Measurements from ENCODE around the gene KMO.

KMO gene

DNA sequence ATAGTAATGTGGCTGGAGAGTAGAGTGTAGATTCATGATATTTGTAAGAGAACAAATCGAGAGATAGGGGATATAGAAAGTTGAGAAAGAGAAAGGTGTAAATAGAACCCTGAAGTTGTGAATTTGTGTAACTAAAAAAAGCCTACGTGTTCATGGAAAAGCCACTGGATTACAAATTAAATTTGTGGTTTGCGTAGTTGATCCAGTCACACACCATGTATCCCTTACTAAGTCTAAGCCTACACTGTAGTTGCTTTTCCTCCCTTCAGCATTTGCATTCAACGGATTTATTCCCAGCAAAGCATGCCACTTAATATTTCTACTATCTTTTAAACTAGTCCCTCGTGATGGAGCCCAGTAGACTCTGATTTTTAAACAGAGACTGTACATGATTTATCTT is 24.9 kb downstream of the KMO start:
- no peak overlapping the region for H3K9ac ChIP-seq (ENCODE audit: low read depth, low read length)
- H3K36me3 ChIP-seq (ENCODE audit: insufficient read depth, low read length), result no peaks in the 10 kb centered on the region
- H3K4me1 ChIP-seq (ENCODE audit: insufficient read depth, low read length), result no peaks in the 10 kb centered on the region
- H3K9me3 ChIP-seq (ENCODE audit: control insufficient read depth, insufficient read depth, low read length), result no peaks in the 10 kb centered on the region

DNA sequence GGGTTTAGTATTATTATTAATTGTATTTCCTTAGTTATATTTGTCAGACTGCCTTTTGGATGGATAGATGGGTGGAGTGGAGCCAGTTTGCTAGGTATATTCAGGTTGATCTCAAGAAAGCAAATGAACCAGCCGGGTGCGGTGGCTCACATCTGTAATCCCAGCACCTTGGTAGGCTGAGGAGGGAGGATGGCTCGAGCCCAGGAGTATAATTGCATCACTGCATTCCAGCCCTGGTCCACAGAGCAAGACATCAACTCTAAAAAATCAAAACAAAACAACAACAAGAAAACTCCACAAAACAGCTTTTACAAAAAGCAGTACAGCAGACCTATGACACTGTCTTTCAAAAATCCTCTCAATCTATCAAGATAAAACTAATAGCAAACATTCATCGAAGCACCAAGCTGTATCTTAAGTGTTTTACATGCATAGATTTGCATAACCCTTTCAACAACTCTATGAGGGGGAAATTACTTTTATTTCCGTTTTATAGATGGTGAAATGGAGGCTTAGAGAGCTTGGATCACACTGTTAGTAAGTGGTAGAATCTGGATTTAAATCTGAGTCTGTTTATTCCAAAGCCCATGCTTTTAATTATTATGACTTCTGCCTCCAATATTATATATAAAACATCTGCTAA is 25.5 kb downstream of the KMO start:
- H3K4me1 ChIP-seq (ENCODE audit: insufficient read depth, low read length), result no peaks in the 10 kb centered on the region
- H3K36me3 ChIP-seq (ENCODE audit: insufficient read depth, low read length), result no peaks in the 10 kb centered on the region
- H3K9me3 ChIP-seq (ENCODE audit: control insufficient read depth, insufficient read depth, low read length), result no peaks in the 10 kb centered on the region
- no peak overlapping the region for H3K9ac ChIP-seq (ENCODE audit: low read depth, low read length)

DNA sequence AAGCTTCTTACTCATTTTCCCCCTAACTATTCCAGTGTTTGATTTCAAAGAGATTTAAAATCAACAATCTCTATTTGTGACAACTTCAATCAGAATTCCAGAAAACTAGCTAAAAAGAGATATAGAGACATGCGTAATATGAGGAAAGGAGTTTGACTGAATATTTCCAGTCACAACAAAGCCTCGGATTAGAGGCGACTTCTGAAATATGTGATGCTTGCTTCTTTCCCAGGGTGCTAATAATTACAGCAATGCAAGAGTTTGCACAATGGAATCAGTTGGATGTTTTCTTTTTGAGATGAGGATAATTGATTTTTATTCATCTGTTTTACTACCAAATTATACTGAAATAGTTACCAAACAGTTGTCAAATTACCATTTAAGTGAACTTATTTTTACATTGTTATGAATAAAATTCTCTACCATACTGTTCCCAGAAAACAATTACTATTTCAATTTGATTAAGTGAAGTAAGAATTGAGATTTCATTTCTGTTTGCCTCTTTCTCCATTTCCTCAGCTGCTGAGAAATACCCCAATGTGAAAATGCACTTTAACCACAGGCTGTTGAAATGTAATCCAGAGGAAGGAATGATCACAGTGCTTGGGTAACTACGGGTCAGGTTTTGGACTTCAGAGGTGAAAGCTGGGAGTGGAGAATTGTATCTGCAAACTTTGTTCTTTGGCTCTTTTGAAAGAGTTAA is 28.1 kb downstream of the KMO start:
- Histone ChIP-seq H3K9ac (ENCODE audit: low read depth, low read length) (no peak overlapping the region), H3K9me3 (ENCODE audit: control insufficient read depth, insufficient read depth, low read length) (no peaks in the 10 kb centered on the region), H3K36me3 (ENCODE audit: insufficient read depth, low read length) (no peaks in the 10 kb centered on the region), H3K4me1 (ENCODE audit: insufficient read depth, low read length) (no peaks in the 10 kb centered on the region)

DNA sequence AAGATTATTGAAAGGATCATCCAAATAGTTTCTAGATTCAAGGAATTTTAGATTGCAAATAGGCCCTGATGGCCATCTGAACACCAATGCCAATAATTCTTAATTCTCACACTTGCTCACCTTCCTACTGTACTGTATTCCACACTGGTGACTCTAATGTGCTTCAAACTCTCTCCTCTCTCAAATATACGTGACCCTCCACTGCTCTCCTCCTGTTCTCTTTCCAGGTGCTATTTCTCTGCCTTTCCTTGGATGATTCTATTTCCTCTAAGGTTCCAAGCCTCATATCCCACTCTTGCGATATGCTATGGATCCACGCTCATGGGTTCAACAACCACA is 28.6 kb downstream of the KMO start:
- Histone ChIP-seq H3K4me1 (ENCODE audit: insufficient read depth, low read length) (no peaks in the 10 kb centered on the region), H3K9me3 (ENCODE audit: control insufficient read depth, insufficient read depth, low read length) (no peaks in the 10 kb centered on the region), H3K36me3 (ENCODE audit: insufficient read depth, low read length) (no peaks in the 10 kb centered on the region), H3K9ac (ENCODE audit: low read depth, low read length) (no peak overlapping the region)

GRCh38 chr1:241569848-241570247 is 37.7 kb downstream of the KMO start:
- H3K9me3 ChIP-seq (ENCODE audit: control insufficient read depth, insufficient read depth, low read length), result no peaks in the 10 kb centered on the region
- H3K4me1 ChIP-seq (ENCODE audit: insufficient read depth, low read length), result no peaks in the 10 kb centered on the region
- H3K9ac ChIP-seq (ENCODE audit: low read depth, low read length), result no peak overlapping the region
- H3K36me3 ChIP-seq (ENCODE audit: insufficient read depth, low read length), result no peaks in the 10 kb centered on the region

GRCh38 chr1:241574154-241574553 is 42.0 kb downstream of the KMO start:
- Histone ChIP-seq H3K9me3 (ENCODE audit: control insufficient read depth, insufficient read depth, low read length) (no peaks in the 10 kb centered on the region), H3K4me1 (ENCODE audit: insufficient read depth, low read length) (no peaks in the 10 kb centered on the region), H3K36me3 (ENCODE audit: insufficient read depth, low read length) (no peaks in the 10 kb centered on the region), H3K9ac (ENCODE audit: low read depth, low read length) (no peak overlapping the region)

DNA sequence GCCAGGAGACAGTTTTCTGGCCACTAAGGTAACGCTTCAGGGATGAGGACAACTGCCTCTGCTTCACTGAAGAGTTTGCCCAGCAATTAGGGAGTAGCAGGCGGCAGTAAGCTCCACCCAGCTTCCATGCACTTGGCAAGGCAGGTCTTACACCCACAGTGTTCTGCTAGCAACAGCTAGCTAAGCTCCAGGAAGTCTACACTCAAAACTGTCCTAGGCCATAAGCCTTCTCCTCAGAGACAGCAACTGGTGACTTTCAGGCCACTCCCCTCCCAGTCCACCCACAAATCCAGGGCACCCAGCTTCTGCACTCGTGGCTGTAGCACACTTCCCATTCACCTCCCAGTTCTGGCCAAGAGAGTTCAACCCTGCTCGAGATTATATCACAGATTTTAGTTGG is 47.3 kb downstream of the KMO start:
- no peaks in the 10 kb centered on the region for H3K9me3 ChIP-seq (ENCODE audit: control insufficient read depth, insufficient read depth, low read length)
- no peaks in the 10 kb centered on the region for H3K4me1 ChIP-seq (ENCODE audit: insufficient read depth, low read length)
- H3K9ac ChIP-seq (ENCODE audit: low read depth, low read length), result no peak overlapping the region
- H3K36me3 ChIP-seq (ENCODE audit: insufficient read depth, low read length), result no peaks in the 10 kb centered on the region

DNA sequence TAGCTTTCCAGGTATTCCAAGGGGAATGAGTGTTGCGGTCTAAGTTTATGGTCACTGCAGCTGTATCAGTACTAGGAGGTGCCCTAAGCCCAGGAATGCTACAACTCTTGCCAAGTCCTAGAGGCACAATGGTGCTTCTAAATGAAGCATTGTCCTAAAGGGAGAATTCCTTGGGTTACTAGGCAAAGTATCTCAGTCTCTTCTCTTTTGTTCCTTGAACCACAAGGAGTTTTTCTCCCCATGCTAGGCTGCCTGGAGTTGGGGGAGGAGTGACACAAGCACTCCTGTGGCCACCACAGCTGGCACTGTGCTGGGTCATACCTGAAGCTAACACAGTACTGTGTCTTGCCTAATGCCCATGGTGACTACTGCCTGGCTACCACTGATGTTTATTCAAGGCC is 50.7 kb downstream of the KMO start:
- Histone ChIP-seq H3K36me3 (ENCODE audit: insufficient read depth, low read length) (no peaks in the 10 kb centered on the region), H3K9ac (ENCODE audit: low read depth, low read length) (no peak overlapping the region), H3K4me1 (ENCODE audit: insufficient read depth, low read length) (no peaks in the 10 kb centered on the region), H3K9me3 (ENCODE audit: control insufficient read depth, insufficient read depth, low read length) (no peaks in the 10 kb centered on the region)

GRCh38 chr1:241586905-241587512 is 54.8 kb downstream of the KMO start:
- no peak overlapping the region for H3K9ac ChIP-seq (ENCODE audit: low read depth, low read length)
- no peaks in the 10 kb centered on the region for H3K9me3 ChIP-seq (ENCODE audit: control insufficient read depth, insufficient read depth, low read length)
- H3K4me1 ChIP-seq (ENCODE audit: insufficient read depth, low read length), result 0 out of 2 replicates have a peak, but pooled peaks cover 6% of the 10 kb centered on the region
- no peaks in the 10 kb centered on the region for H3K36me3 ChIP-seq (ENCODE audit: insufficient read depth, low read length)

DNA sequence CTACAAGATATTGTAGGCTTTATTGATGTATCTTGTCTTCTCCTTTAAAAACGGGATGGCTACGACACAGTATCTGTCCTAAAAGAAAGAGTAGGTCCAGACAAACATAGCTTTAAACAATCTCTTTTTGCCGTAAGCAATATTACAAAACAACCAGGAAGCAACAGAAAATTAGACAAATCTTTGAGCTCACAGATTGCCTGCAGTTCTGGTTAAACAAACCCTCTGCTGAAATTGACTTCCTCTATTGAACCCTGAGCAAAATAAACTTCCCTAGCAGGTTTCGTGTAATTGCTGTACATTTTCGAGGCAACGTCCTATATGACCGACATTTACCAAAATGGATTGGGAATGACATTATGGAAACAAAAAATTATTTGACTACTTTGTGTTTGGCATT is 57.3 kb downstream of the KMO start:
- Histone ChIP-seq H3K4me1 (ENCODE audit: insufficient read depth, low read length) (0 out of 2 replicates have a peak, but pooled peaks cover 6% of the 10 kb centered on the region), H3K9me3 (ENCODE audit: control insufficient read depth, insufficient read depth, low read length) (no peaks in the 10 kb centered on the region), H3K9ac (ENCODE audit: low read depth, low read length) (no peak overlapping the region), H3K36me3 (ENCODE audit: insufficient read depth, low read length) (no peaks in the 10 kb centered on the region)

GRCh38 chr1:241590719-241591118 is 58.5 kb downstream of the KMO start:
- no peaks in the 10 kb centered on the region for H3K9me3 ChIP-seq (ENCODE audit: control insufficient read depth, insufficient read depth, low read length)
- H3K4me1 ChIP-seq (ENCODE audit: insufficient read depth, low read length), result 0 out of 2 replicates have a peak, but pooled peaks cover 6% of the 10 kb centered on the region
- no peaks in the 10 kb centered on the region for H3K36me3 ChIP-seq (ENCODE audit: insufficient read depth, low read length)
- no peak overlapping the region for H3K9ac ChIP-seq (ENCODE audit: low read depth, low read length)

- no peaks in the 10 kb centered on the region for H3K36me3 ChIP-seq (ENCODE audit: insufficient read depth, low read length)
- no peak overlapping the region for H3K9ac ChIP-seq (ENCODE audit: low read depth, low read length)
- no peaks in the 10 kb centered on the region for H3K9me3 ChIP-seq (ENCODE audit: control insufficient read depth, insufficient read depth, low read length)
- 0 out of 2 replicates have a peak, but pooled peaks cover 6% of the 10 kb centered on the region for H3K4me1 ChIP-seq (ENCODE audit: insufficient read depth, low read length)
These were observed 59.1 kb downstream of the KMO start for GRCh38 chr1:241591317-241591716.

DNA sequence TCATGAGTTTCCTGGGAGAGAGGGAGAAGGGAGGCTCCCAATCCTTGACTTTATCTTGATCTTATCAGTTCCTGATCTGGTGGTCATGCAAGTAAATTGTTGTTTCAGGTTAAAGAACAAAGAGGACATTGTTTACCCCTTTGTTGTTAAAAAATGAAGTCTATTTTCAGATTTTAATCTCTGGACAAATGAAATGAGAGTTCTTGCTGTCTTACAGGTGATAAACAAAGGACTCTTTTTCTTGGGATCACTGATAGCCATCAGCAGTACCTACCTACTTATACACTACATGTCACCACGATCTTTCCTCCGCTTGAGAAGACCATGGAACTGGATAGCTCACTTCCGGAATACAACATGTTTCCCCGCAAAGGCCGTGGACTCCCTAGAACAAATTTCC is 59.6 kb downstream of the KMO start:
- Histone ChIP-seq H3K9ac (ENCODE audit: low read depth, low read length) (no peak overlapping the region), H3K36me3 (ENCODE audit: insufficient read depth, low read length) (no peaks in the 10 kb centered on the region), H3K4me1 (ENCODE audit: insufficient read depth, low read length) (0 out of 2 replicates have a peak, but pooled peaks cover 6% of the 10 kb centered on the region), H3K9me3 (ENCODE audit: control insufficient read depth, insufficient read depth, low read length) (no peaks in the 10 kb centered on the region)

GRCh38 chr1:241592273-241592958 is 60.2 kb downstream of the KMO start:
- H3K4me1 ChIP-seq (ENCODE audit: insufficient read depth, low read length), result 0 out of 2 replicates have a peak, but pooled peaks cover 6% of the 10 kb centered on the region
- no peak overlapping the region for H3K9ac ChIP-seq (ENCODE audit: low read depth, low read length)
- no peaks in the 10 kb centered on the region for H3K9me3 ChIP-seq (ENCODE audit: control insufficient read depth, insufficient read depth, low read length)
- no peaks in the 10 kb centered on the region for H3K36me3 ChIP-seq (ENCODE audit: insufficient read depth, low read length)

Data from ES-I3 (cell line).